Measurements from ENCODE around the gene HAND1.
A peak's percentile ranks its signal among the peaks of the same experiment; 100 is the strongest.

GRCh38 chr5:154475591-154476353 lies 2.3 kb downstream of the HAND1 start:
- TF ChIP-seq CREB1 (CRISPR knock-in tag; IDR thresholded peaks at IDR 0.05; ENCODE audit: low read depth) (no peak), POLR2AphosphoS5 (IDR thresholded peaks at IDR 0.05; ENCODE audit: low read depth) (no peak), EZH2phosphoT487 (IDR thresholded peaks at IDR 0.05; ENCODE audit: unreplicated experiment) (peak; percentile 95), EZH2 (IDR thresholded peaks at IDR 0.05; ENCODE audit: low read depth, unreplicated experiment) (peak; percentile 99)
- TF ChIP-seq, protein P1, sequence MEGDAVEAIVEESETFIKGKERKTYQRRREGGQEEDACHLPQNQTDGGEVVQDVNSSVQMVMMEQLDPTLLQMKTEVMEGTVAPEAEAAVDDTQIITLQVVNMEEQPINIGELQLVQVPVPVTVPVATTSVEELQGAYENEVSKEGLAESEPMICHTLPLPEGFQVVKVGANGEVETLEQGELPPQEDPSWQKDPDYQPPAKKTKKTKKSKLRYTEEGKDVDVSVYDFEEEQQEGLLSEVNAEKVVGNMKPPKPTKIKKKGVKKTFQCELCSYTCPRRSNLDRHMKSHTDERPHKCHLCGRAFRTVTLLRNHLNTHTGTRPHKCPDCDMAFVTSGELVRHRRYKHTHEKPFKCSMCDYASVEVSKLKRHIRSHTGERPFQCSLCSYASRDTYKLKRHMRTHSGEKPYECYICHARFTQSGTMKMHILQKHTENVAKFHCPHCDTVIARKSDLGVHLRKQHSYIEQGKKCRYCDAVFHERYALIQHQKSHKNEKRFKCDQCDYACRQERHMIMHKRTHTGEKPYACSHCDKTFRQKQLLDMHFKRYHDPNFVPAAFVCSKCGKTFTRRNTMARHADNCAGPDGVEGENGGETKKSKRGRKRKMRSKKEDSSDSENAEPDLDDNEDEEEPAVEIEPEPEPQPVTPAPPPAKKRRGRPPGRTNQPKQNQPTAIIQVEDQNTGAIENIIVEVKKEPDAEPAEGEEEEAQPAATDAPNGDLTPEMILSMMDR (conservative IDR thresholded peaks at IDR 0.05; ENCODE audit: low read depth in 2 of 2), result no peak
- TF ChIP-seq, protein P2, sequence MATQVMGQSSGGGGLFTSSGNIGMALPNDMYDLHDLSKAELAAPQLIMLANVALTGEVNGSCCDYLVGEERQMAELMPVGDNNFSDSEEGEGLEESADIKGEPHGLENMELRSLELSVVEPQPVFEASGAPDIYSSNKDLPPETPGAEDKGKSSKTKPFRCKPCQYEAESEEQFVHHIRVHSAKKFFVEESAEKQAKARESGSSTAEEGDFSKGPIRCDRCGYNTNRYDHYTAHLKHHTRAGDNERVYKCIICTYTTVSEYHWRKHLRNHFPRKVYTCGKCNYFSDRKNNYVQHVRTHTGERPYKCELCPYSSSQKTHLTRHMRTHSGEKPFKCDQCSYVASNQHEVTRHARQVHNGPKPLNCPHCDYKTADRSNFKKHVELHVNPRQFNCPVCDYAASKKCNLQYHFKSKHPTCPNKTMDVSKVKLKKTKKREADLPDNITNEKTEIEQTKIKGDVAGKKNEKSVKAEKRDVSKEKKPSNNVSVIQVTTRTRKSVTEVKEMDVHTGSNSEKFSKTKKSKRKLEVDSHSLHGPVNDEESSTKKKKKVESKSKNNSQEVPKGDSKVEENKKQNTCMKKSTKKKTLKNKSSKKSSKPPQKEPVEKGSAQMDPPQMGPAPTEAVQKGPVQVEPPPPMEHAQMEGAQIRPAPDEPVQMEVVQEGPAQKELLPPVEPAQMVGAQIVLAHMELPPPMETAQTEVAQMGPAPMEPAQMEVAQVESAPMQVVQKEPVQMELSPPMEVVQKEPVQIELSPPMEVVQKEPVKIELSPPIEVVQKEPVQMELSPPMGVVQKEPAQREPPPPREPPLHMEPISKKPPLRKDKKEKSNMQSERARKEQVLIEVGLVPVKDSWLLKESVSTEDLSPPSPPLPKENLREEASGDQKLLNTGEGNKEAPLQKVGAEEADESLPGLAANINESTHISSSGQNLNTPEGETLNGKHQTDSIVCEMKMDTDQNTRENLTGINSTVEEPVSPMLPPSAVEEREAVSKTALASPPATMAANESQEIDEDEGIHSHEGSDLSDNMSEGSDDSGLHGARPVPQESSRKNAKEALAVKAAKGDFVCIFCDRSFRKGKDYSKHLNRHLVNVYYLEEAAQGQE (IDR thresholded peaks at IDR 0.05; ENCODE audit: unreplicated experiment), result no peak
